ENCODE results near the gene SLC35F4. TPM values are rescaled to one million over a fixed set of nuclear protein-coding genes. Genes with fewer than 3 reads are reported as not detected.

Gene SLC35F4
- total and polyA plus RNA-seq, 2 donors (not counting 1 experiment from before 2014, with no cell fraction given), result not detected

DNA sequence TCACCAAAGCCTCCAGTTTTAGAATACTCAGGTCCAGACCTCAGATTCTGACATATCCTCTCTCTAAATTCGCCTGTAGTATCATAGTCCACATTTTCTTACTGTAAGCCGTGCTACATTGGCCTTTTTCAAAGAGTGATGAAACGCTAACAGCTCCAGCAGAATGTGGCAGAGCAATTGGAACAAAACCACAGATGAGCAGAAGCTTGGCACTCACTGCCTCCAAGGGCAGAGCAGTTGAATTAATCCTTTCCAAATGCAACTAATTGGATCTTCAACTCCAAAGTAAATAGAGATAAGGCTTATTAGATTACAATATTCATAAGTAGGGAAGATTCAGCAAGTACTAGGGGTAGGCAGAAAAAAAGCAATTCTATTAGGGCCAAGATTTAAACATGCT is 128.3 kb downstream of the SLC35F4 start:
- no peaks in the 10 kb centered on the region for H4K20me1 ChIP-seq (ENCODE audit: control insufficient read depth, insufficient read depth, low read length, poor library complexity, severe bottlenecking)
- Mint-ChIP-seq H3K4me3 (no peak overlapping the region), H3K9me3 (ENCODE audit: insufficient read depth) (no peaks in the 10 kb centered on the region), H3K4me1 (no peaks in the 10 kb centered on the region), H3K27ac (no peak overlapping the region), H3K27me3 (no peaks in the 10 kb centered on the region)
- no peak overlapping the region for H2AFZ ChIP-seq (ENCODE audit: insufficient read depth, low read depth, low read length, poor library complexity, severe bottlenecking)
- no peak overlapping the region for H3K27ac ChIP-seq (ENCODE audit: low read length in 2 of 2)
- H3K9me3 ChIP-seq (ENCODE audit: control extremely low read depth in 1 of 3, control insufficient read depth in 2 of 3, insufficient read depth in 1 of 3, low read length in 2 of 3), result no peaks in the 10 kb centered on the region
- 60% methylated on average over 3 of the region's 3 CpGs for WGBS (ENCODE audit: insufficient coverage)
- no peak overlapping the region for H3K9ac ChIP-seq (ENCODE audit: low read length)
- DNase-seq (no peak), ATAC-seq (ENCODE audit: low read depth) (no peak)
- no peaks in the 10 kb centered on the region for H3K36me3 ChIP-seq (replicated peaks in 1 of 2; ENCODE audit: control extremely low read depth in 1 of 2, control insufficient read depth in 1 of 2, extremely low read depth in 1 of 2, insufficient read depth in 2 of 2, low read length in 1 of 2)
- H3K4me3 ChIP-seq (ENCODE audit: control extremely low read depth in 1 of 5, extremely low read depth in 1 of 5, insufficient read depth in 1 of 5, low read depth in 2 of 5, low read length in 4 of 5), result no peak overlapping the region
- H3K79me2 ChIP-seq (ENCODE audit: control insufficient read depth, insufficient read depth, low read length), result no peaks in the 10 kb centered on the region
- ChIA-PET CTCF (no interaction called here), POLR2A (no interaction called here)
- intact Hi-C loops (cut with micrococcal nuclease), result no loop called here
- no peaks in the 10 kb centered on the region for H3K27me3 ChIP-seq (replicated peaks in 1 of 4; ENCODE audit: control extremely low read depth in 1 of 4, control insufficient read depth in 3 of 4, insufficient read depth in 4 of 4, low read length in 3 of 4)
- no peak for TF ChIP-seq EZH2 (IDR thresholded peaks at IDR 0.05; ENCODE audit: borderline replicate concordance, insufficient read depth, low read depth, low read length, poor library complexity, severe bottlenecking)
- TF ChIP-seq, protein P1, sequence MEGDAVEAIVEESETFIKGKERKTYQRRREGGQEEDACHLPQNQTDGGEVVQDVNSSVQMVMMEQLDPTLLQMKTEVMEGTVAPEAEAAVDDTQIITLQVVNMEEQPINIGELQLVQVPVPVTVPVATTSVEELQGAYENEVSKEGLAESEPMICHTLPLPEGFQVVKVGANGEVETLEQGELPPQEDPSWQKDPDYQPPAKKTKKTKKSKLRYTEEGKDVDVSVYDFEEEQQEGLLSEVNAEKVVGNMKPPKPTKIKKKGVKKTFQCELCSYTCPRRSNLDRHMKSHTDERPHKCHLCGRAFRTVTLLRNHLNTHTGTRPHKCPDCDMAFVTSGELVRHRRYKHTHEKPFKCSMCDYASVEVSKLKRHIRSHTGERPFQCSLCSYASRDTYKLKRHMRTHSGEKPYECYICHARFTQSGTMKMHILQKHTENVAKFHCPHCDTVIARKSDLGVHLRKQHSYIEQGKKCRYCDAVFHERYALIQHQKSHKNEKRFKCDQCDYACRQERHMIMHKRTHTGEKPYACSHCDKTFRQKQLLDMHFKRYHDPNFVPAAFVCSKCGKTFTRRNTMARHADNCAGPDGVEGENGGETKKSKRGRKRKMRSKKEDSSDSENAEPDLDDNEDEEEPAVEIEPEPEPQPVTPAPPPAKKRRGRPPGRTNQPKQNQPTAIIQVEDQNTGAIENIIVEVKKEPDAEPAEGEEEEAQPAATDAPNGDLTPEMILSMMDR (IDR thresholded peaks at IDR 0.05), result no peak
- no peaks in the 10 kb centered on the region for H3K4me1 ChIP-seq (ENCODE audit: control insufficient read depth in 2 of 2, insufficient read depth in 2 of 2, low read length in 2 of 2)
- H3K4me2 ChIP-seq (replicated peaks; ENCODE audit: low read depth, low read length, poor library complexity, severe bottlenecking), result no peak overlapping the region

DNA sequence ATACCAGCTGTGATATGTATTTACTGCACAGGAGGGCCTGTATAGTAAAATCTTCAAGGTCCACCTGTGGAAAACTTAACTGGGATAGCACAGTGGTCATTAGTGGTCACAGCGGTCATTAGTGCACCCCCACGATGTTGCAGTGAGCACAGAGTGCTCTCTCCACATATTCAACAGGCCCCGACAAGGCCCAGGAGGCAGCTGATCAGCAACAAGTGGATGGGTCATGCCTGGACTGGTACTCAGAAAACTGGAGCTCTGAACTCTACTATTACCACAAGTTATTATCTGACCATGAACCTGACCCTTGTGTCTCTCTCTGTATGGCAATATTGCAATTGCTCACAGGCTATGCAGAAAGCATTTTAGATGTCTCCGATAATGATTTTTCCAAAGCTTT is 129.5 kb downstream of the SLC35F4 start:
- H3K4me1 ChIP-seq (ENCODE audit: control insufficient read depth in 2 of 2, insufficient read depth in 2 of 2, low read length in 2 of 2), result no peaks in the 10 kb centered on the region
- ATAC-seq (ENCODE audit: low read depth) (no peak), DNase-seq (no peak)
- H3K9ac ChIP-seq (ENCODE audit: low read length), result no peak overlapping the region
- H3K79me2 ChIP-seq (ENCODE audit: control insufficient read depth, insufficient read depth, low read length), result no peaks in the 10 kb centered on the region
- 80% methylated on average over 3 of the region's 4 CpGs for WGBS (ENCODE audit: insufficient coverage)
- H2AFZ ChIP-seq (ENCODE audit: insufficient read depth, low read depth, low read length, poor library complexity, severe bottlenecking), result no peak overlapping the region
- Mint-ChIP-seq H3K27me3 (no peaks in the 10 kb centered on the region), H3K9me3 (ENCODE audit: insufficient read depth) (no peaks in the 10 kb centered on the region), H3K4me3 (no peak overlapping the region), H3K27ac (no peak overlapping the region), H3K4me1 (no peaks in the 10 kb centered on the region)
- no peaks in the 10 kb centered on the region for H3K36me3 ChIP-seq (replicated peaks in 1 of 2; ENCODE audit: control extremely low read depth in 1 of 2, control insufficient read depth in 1 of 2, extremely low read depth in 1 of 2, insufficient read depth in 2 of 2, low read length in 1 of 2)
- no peak overlapping the region for H3K4me2 ChIP-seq (replicated peaks; ENCODE audit: low read depth, low read length, poor library complexity, severe bottlenecking)
- TF ChIP-seq, protein P1 (IDR thresholded peaks at IDR 0.05), result no peak
- TF ChIP-seq EZH2 (IDR thresholded peaks at IDR 0.05; ENCODE audit: borderline replicate concordance, insufficient read depth, low read depth, low read length, poor library complexity, severe bottlenecking), result no peak
- no peaks in the 10 kb centered on the region for H3K9me3 ChIP-seq (ENCODE audit: control extremely low read depth in 1 of 3, control insufficient read depth in 2 of 3, insufficient read depth in 1 of 3, low read length in 2 of 3)
- intact Hi-C loops (cut with micrococcal nuclease), result no loop called here
- CTCF ChIA-PET, result no interaction called here
- H4K20me1 ChIP-seq (ENCODE audit: control insufficient read depth, insufficient read depth, low read length, poor library complexity, severe bottlenecking), result no peaks in the 10 kb centered on the region
- no peak overlapping the region for H3K4me3 ChIP-seq (ENCODE audit: control extremely low read depth in 1 of 5, extremely low read depth in 1 of 5, insufficient read depth in 1 of 5, low read depth in 2 of 5, low read length in 4 of 5)
- POLR2A ChIA-PET, result interaction anchor here (0.6 kb wide), 1 partner anchor 29 kb away, joined by 3 read pairs; no protein-coding TSS in a partner anchor
- H3K27ac ChIP-seq (ENCODE audit: low read length in 2 of 2), result no peak overlapping the region
- no peaks in the 10 kb centered on the region for H3K27me3 ChIP-seq (replicated peaks in 1 of 4; ENCODE audit: control extremely low read depth in 1 of 4, control insufficient read depth in 3 of 4, insufficient read depth in 4 of 4, low read length in 3 of 4)
